ENCODE measurements around the gene MSI2.
"Not testable (repeated sequence)": the region's sequence is repeated elsewhere in the genome, so short reads cannot be mapped to it uniquely, and the experiment has no call there.

Gene MSI2

DNA sequence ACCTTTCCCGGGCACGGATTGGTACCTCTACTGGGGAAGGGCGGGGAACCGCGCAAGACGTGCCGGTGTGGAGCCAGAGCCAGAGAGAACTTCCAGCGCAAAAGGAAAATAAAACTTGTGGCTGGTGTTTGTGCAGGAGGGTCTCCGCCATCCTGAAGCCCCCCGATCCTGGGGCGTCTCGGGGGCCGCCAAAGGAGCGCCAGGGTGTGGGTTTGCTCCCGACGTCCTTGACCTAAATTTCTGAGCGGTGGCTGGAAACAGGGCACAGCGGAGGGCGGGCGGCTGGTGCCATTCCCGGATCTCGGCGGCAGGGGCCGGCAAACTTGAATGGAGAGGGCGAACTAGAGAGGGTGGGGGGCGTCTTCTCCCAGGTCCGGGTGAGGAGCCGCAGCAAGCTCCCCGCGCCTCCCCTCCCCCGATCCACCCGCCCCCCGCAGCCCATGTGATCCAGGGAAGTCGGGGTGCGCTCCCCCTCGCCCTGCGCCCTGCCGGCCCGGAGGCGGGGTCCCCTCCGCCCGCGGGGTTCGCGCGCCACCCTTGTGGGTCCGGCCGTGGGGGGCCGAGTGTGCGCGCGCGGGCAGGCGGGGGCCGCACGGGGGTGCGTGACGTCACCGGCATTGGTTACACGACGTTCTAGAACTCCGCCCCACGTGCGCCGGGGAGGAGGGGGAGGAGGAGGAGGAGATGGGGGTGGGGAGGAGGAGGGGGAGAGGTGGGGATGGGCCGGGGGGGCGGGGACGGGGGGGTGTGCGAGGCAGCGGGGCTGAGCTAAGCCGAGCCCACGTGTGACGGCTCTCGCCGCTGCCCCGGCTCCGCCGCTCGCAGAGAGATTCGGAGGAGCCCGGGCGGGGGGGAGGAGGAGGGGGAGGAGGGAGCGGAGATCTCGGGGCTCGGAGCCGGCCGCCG lies at the start of gene MSI2:
Gene MSI2, plus strand, starts transcription at position 748 of the 906 bp plus-strand sequence. CDS start 220 bp downstream, outside the sequence.
- in situ Hi-C loops (cut with MboI; ENCODE audit: low sequenced_read_pairs), result no loop called here

DNA sequence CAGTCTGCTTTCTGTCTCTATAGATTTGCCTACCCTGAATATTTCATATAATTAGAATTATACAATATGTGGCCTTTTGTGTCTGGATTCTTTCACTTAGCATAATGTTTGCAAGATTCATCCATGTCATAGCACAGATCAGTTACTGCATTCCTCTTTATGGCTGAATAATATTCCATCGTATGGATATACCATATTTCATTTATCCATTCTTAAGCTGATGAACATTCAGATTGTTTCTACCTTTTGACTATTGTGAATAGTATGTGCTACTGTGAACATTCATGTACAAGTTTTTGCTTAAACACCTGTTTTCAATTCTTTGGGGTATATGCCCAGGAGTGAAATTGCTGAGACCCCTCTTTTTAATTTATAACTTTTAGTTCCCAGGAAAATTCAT lies 49.4 kb upstream of the MSI2 start:
- in situ Hi-C loops (cut with MboI; ENCODE audit: low sequenced_read_pairs), result no loop called here

DNA sequence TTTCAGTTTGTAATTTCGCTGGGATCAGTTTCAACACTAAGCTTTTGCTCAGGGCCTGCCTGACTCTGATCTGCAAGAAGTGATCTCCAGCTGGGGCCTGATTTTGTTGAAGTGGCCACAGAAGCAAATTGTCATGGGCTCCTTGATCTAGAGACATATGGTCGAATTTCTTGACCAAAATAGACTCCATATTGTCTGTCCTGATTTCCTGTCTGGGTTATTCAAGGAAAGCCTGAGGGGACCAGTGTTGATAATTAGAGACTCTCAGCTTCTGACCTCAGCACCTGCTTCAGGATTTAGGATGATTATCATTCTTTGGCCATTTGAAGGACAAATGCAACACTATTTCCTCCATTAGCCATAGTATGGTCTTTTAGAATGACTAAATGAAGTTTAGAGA lies 48.9 kb upstream of the MSI2 start:
- in situ Hi-C loops (cut with MboI; ENCODE audit: low sequenced_read_pairs), result no loop called here

DNA sequence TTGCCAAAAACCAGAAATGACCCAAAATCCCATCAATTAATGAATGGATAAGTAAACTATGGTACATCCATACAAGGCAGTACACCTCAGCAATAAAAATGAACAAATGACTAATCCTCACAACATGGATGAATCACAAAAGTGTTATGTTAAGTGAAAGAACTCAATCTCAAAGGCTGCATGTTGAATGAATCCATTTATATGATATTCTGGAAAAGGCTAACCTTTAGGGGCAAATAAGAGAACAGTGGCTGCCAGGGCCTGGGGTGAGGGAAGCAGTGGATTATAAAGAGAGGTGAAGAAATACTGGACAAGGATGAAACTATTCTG lies 46.1 kb upstream of the MSI2 start:
- in situ Hi-C loops (cut with MboI; ENCODE audit: low sequenced_read_pairs), result no loop called here

DNA sequence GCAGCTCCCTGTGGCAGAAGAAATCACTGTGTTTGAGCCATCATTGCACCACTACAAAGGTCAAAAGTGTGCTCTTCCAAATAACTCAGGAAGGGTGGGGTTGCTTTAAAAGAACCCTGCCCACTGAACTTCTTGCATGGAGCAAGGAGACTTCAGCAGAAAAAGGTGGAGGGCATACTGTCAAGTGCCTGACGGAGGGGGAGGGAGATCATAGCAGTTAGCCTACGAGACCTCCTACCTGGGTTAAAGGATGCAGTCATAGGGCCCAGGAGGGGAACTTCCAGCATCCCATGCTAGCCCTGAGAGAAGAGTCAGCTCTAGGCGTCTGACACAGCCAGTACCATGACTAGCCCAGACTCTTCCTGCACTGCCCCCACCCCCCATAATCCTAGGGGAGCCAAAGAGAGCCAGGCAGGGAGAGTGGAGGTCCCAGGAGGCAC lies 45.3 kb upstream of the MSI2 start:
- in situ Hi-C loops (cut with MboI; ENCODE audit: low sequenced_read_pairs), result no loop called here

DNA sequence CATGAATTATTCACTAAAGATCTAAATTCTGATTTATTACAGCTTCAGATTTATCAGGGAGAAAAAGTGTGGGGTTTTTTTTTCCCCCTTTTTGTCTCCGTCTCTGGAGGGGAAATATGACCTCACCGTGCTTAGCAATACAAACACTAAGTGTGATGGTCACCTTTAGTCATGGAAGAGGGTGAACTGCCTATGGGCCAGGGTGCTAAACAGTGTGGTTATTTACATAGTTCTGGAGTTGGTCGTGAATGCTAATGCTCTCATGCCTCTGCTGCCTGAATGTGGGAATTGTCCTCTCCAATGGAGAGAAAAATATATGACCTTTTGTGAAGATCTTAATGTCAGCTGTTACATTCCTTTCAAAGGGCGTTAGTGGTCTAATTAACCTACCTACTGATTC lies 44.8 kb upstream of the MSI2 start:
- in situ Hi-C loops (cut with MboI; ENCODE audit: low sequenced_read_pairs), result no loop called here

DNA sequence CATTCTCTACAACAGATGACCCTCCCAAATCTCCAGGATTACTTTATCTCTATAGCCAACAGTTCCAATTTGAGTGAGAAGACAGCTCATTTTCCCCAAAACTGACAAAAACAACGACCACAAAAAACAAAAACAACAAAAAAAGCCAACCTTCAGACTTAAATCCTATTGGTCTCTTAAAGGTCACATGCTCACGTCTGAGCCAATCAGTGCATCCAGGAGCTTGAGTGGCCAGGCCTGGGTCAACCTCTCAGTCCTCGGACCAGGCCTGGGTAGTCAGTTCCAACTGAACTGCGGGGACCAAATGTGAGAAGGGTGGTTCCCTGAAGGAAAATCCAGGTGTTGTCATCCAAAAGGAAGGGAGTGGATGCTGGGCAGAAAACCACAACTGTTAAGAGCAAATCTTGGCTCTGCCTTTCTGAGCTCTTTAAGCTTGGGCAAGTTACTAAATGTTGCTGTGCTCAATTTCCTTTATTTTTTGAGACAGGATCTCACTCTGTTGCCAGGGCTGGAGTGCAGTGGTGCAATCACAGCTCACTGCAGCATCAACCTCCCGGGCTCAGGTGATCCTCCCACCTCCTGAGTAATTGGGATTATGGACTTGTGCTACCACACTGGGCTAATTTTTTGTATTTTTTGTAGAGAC lies 43.0 kb upstream of the MSI2 start:
- in situ Hi-C loops (cut with MboI; ENCODE audit: low sequenced_read_pairs), result no loop called here

DNA sequence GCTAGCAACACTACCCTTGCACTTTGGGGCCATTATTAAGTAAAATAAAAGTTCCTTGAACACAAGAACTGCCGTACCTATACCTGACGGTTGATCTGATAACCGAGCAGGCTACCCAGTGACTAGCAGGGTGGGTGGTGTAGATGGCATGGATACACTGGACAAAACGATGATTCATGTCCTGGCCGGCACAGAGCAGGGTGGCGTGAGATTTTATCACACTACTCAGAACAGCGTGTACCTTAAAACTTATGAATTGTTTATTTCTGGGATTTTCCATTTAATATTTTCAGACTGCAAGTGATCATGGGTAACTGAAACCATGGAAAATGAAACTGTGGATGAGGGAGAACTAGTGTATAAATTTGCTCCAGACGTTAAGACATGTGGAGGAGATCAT lies 41.0 kb upstream of the MSI2 start:
- in situ Hi-C loops (cut with MboI; ENCODE audit: low sequenced_read_pairs), result no loop called here

DNA sequence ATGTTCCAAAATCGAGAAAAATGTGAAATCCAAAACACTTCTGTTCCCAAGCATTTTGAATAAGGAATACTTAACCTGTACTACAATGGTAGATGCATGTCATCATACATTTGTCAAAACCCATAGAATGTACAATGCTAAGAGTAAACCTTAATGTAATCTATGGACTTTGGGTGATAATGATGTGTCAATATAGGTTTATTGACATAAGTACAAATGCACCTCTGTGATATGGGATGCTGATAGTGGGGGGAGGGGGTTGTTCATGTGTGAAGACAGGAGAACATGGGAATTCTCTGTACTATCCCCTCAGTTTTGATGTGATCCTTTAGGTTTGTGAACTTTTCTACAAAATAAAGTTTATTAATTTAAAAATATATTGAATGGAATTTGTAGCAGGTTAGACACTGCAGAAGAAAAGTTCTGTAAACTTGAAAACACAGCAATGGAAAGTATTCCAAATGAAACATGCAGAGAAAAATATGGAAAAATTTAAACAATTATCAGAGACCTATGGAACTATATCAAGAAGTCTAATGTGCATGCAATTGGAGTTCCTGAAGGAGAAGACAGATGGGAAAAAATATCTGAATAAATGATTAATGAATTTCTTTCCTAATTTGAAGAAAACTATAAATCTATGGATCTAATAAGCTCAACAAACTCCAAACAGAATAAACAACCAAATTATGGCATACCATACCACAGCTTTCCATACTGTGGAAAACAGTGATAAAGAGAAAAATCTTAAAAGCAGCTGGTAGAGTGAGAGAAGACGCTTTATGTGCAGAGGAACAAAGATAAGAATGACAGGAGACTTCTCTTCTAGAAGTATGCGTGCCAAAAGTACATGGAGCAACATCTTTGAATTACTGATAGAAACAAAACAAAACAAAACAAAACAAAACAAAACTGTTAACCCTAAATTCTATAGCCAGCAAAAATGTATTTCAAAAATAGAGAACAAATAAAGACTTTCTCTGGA lies 34.7 kb upstream of the MSI2 start:
- in situ Hi-C loops (cut with MboI; ENCODE audit: low sequenced_read_pairs), result no loop called here

DNA sequence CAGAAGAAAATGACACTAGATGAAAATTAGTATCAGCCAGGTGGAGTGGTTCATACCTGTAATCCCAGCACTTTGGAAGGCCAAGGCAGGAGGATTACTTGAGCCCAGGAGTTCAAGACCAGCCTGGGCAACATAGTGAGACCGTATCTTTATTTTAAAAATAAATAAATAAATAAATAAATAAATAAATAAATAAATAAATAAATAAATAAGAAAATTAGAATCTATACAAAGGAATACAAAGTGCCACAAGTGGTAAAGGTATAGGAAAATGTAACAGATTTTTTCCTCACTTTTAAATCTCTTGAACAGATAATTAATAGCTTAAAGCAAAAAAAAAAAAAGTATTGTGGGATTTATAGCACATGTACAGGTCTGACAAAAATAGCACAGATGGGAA lies 33.9 kb upstream of the MSI2 start:
- in situ Hi-C loops (cut with MboI; ENCODE audit: low sequenced_read_pairs), result not testable (repeated sequence)

DNA sequence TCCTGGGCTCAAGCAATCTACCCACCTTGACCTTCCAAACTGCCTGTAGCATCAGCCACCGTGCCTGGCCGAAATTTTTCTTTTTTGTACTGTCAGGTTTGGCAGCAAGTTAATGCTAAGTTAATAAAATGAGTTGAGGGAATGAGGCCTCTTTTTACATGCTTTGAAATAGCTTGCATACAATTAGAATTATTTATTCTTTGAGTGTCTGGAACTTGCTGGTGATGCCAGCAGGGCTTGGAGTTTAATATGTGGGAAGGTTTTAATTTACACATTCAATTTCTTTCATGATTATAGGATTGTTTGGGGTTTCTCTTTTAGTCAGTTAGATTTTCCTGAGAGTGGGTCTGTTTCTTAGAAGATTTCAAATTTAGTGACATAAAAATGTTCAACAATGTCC lies 31.2 kb upstream of the MSI2 start:
- in situ Hi-C loops (cut with MboI; ENCODE audit: low sequenced_read_pairs), result no loop called here

DNA sequence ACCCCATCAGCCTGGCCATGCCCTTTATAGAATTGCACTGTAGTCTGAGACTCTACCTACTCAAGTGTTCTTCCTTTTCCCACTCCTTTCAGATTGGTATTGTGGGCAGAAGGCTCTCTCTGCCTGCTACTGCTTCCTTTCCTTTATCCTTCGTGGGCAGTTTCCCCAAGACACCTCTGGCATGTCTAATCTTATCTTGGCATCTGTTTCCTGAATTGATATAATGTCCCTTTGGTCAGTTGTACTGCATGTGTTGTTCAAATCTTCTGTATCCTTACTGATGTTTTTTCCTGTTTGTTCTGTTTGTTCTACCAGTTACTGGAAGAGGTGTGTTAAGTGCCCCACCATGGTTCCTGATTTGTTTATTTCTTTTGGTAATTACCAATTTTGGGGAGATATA lies 29.5 kb upstream of the MSI2 start:
- in situ Hi-C loops (cut with MboI; ENCODE audit: low sequenced_read_pairs), result no loop called here

DNA sequence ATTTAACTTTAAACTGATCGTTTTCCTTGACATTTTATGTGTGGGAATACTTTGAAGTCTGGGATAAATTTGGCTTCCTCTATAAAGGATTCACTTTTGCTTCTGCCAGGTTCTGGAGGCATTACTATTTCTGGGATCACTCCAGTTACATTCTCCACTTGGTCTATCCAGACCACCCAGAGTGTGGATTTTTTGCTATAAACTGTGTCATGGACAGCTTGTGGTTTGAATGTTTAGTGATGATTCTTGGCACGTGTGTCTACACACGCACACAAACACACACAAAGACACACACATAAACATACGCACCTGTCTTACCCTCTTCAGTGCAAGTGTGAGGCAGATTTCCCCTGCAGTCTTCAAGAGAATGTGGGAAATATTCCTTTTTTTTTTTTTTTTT lies 27.4 kb upstream of the MSI2 start:
- in situ Hi-C loops (cut with MboI; ENCODE audit: low sequenced_read_pairs), result no loop called here

DNA sequence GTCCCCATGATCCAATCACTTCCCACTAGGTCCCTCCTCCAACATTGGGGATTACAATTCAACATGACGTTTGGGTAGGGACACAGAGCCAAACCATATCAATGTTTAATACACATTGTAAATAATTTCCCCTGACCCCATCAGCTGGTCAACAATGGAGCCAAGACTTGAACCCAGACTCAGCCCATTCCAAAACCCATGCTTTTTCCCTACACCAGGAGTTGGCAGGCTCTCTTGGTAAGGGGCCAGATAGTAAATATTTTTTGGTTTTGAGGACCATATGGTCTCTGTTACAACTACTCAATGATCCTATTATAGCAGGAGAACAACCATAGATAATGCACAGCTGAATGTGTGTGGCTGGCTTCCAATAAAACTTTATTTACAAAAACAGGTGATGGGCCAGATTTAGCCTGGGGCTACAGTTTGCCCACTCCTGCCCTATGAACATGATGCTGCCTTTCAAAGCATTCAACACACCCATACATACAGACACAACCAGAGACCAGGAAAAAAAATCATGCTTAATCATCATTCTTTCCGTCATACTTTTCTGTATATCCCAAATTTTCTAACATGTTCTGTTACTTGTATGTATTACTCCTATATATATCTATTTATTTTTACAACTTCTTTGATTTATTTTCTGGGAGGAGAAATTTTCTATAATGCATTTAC lies 22.1 kb upstream of the MSI2 start:
- in situ Hi-C loops (cut with MboI; ENCODE audit: low sequenced_read_pairs), result no loop called here

DNA sequence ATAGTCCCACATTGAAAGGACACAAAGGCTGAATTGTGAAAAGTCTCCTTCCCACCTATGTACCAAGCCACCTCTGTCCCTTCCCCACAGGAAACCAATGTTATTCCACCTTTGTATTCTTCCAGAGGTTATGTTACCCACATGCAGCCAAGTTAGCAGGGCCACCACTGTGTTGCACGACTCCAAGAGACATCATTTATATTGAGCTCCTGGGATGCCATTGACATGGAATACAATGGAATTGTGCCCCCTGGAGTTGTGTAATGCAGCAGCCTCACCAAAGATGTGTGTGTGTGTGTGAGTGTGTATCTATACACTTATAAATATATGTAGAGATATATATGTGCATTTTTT lies 21.6 kb upstream of the MSI2 start:
- in situ Hi-C loops (cut with MboI; ENCODE audit: low sequenced_read_pairs), result no loop called here

DNA sequence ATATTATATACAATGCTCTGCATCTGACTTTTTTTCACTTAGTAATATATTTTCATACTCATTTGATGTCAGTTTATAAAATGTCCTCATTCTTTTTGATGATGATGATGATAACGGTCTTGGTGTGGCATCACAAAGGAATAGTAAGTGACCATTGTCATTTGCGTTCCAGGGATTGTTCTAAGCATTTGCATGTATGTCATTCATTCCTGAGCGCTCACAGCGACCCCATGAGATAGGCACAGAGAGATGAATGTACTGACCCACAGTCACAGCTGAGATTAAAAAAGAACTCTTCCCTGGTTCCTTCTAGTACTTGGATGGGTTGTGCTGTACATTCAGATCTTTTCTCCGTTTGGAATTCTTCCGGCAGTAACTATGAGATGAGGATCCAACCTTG lies 21.2 kb upstream of the MSI2 start:
- in situ Hi-C loops (cut with MboI; ENCODE audit: low sequenced_read_pairs), result no loop called here

DNA sequence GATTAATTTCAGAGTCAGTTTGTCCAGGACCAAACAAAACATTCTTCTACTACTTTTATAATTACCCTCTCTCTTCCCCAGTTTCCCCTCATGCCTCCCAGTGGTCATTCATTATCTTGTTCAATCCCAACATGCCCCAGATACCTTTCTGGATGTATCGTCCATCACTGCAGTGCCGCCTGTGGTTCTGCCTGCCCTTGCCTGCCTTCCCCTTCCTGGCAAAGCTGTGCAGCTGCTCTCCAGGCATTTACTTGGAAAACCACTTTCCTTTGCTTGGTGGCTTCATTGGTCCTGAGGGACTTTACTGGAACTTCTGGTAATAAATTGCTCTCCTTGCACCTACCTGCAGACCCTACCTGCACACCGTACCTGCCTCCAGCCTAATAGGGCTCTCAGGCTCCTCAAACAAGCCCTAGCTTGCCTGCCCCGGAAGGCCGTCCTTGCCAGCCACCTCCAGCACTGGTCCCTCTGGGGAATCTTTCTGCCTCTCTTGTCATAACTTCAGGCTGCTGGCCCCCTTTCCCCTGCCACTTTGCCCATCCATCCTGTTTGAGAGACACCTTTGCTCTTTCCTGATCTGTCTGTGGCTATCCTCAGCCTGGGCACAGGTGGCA lies 19.5 kb upstream of the MSI2 start:
- in situ Hi-C loops (cut with MboI; ENCODE audit: low sequenced_read_pairs), result no loop called here

DNA sequence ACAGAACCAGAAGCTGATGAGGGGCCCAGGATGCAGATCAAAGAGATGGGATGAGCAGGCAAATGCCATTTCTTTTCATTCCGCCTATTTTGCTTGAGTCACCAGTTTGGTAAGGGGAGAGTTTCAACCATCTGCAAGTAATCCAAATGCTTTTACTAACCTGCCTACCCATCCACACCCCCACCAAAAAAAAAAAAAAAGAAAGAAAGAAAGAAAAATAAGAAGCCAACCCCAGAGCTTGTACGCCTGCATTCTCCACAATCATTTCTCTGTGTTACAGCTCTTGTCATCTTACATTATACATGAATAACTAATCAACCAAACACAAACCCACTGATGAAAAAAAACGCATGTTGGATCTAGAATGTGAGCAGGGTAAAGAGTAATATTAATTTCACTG lies 15.7 kb upstream of the MSI2 start:
- in situ Hi-C loops (cut with MboI; ENCODE audit: low sequenced_read_pairs), result no loop called here

DNA sequence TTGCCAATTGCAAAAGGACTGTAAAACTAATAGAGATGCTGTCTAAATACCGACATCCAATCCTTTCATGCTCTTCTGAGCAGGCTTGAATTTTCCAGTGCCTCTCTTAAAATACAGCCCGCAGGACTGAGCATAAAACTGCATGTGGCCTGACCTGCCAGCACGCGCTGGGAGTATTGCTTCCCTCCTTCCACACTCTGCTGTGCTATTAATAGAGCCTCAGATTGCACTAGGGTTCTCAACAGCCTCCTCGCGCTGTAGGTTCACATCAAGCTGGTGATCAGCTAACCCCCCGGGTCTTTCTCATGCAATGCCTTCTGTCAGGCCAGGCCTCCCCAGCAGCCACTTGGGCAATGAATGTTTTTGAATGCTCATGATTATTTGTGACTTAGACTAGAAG lies 14.2 kb upstream of the MSI2 start:
- in situ Hi-C loops (cut with MboI; ENCODE audit: low sequenced_read_pairs), result no loop called here

DNA sequence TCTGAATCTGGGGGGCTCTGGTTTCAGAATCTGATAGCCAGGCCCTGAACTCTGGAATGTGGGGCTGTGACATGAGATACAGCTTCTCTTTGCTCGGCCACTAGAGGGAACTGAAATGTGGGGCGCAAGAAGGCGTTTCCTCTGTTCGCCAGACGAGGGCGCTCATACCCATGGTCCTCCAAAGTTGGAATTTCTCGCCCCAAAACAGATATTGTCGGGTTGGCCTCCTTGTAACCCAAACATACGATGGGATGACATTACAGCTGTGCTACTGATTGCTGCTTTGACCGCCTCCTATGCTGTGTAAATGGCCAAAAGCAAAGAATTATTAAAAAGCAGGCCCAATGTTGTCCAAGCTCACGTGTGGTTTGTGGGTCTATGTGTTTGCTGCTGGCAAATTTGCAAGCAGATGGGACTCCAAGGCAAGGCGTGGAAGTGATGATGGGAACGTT lies 13.1 kb upstream of the MSI2 start:
- in situ Hi-C loops (cut with MboI; ENCODE audit: low sequenced_read_pairs), result no loop called here
